OCI-LY7 (cell line): ENCODE measurements around the gene YPEL4. TPM values are rescaled to one million over a fixed set of nuclear protein-coding genes. Genes with fewer than 3 reads are reported as not detected.

Experiments
- BruUV-seq: library from RNA; stranded (reverse); fragments of 400-500 nt; replicated peaks from 2 replicates; lab custom pipeline; 2021; lab: Mats Ljungman, UMichigan
- CTCF ChIA-PET: fragments of 300-600 bp; sonication (Branson Sonifier 250); formaldehyde crosslinking; loops from one replicate; lab custom pipeline; 2022; ENCODE audit warnings: antibody characterized with exemption; ENCODE audit not compliant: unreplicated experiment; lab: Charles Lee
- POLR2A ChIA-PET: fragments of 300-600 bp; sonication (Branson Sonifier 250); formaldehyde crosslinking; loops from one replicate; lab custom pipeline; 2022; ENCODE audit warnings: antibody characterized with exemption; lab: Charles Lee
- DNase-seq: peaks from one replicate; pipeline ENCODE4 v3.0.0-alpha.2; 2015; ENCODE audit warnings: low spot score
- H2AFZ ChIP-seq: fragments of 200-600 bp; sonication (generic), shearing (Covaris generic); 2 replicates; pipeline ENCODE4 v1.6.1; 2014; ENCODE audit warnings: mild to moderate bottlenecking, antibody characterized with exemption, low read length, moderate library complexity
- H3K27ac ChIP-seq: fragments of 200-600 bp; sonication (generic); 2 replicates; pipeline ENCODE4 v1.5.1; 2014; ENCODE audit warnings: mixed run types, low read depth, mild to moderate bottlenecking, moderate library complexity, low read length, inconsistent platforms; ENCODE audit not compliant: poor library complexity, severe bottlenecking
- H3K36me3 ChIP-seq: fragments of 200-600 bp; sonication (generic); 2 replicates; pipeline ENCODE4 v1.6.1; 2014; ENCODE audit warnings: mild to moderate bottlenecking, antibody characterized with exemption, low read length, moderate library complexity, mixed read lengths; ENCODE audit not compliant: insufficient read depth
- H3K4me1 ChIP-seq: fragments of 200-600 bp; sonication (generic); 2 replicates; pipeline ENCODE4 v1.5.1; 2014; ENCODE audit warnings: mild to moderate bottlenecking, low read length; ENCODE audit not compliant: insufficient read depth, poor library complexity, severe bottlenecking
- H3K4me2 ChIP-seq: fragments of 200-600 bp; sonication (generic); 2 replicates; pipeline ENCODE4 v1.6.1; 2014; ENCODE audit warnings: mild to moderate bottlenecking, low read length
- H3K4me3 ChIP-seq: fragments of 200-600 bp; sonication (generic); 2 replicates; pipeline ENCODE4 v1.5.1; 2014; ENCODE audit warnings: mild to moderate bottlenecking, low read depth, low read length; ENCODE audit not compliant: poor library complexity, severe bottlenecking
- H3K79me2 ChIP-seq: fragments of 200-600 bp; sonication (generic); 2 replicates; pipeline ENCODE4 v1.6.1; 2016; ENCODE audit warnings: low read depth, mild to moderate bottlenecking, low read length, moderate library complexity, mixed read lengths; ENCODE audit not compliant: insufficient read depth
- H3K9me2 ChIP-seq: fragments of 200-600 bp; sonication (generic); 2 replicates; pipeline ENCODE4 v1.6.1; 2016; ENCODE audit warnings: mild to moderate bottlenecking, low read length, mixed read lengths; ENCODE audit not compliant: insufficient read depth
- H3K9me3 ChIP-seq: fragments of 200-600 bp; sonication (generic); 2 replicates; pipeline ENCODE4 v1.6.1; 2014; ENCODE audit warnings: mild to moderate bottlenecking, mixed run types, low read length, mixed read lengths
- H4K20me1 ChIP-seq: fragments of 200-600 bp; sonication (generic); 2 replicates; pipeline ENCODE4 v1.6.1; 2014; ENCODE audit warnings: mild to moderate bottlenecking, antibody characterized with exemption, low read length, moderate library complexity, mixed read lengths; ENCODE audit not compliant: insufficient read depth
- CTCF ChIP-seq: fragments of 200-600 bp; sonication (generic); conservative IDR thresholded peaks from 2 replicates; pipeline ENCODE4 v1.5.1; 2014; ENCODE audit warnings: mild to moderate bottlenecking, antibody characterized with exemption, low read length, moderate library complexity, mixed read lengths
- EZH2phosphoT487 ChIP-seq: fragments of 200-600 bp; sonication (generic); IDR thresholded peaks from 2 replicates; pipeline ENCODE4 v1.6.1; 2018; ENCODE audit warnings: low read depth, borderline replicate concordance, mild to moderate bottlenecking, mixed run types, antibody characterized with exemption, low read length, moderate library complexity, mixed read lengths
- intact Hi-C: fragments of 100-400 bp; cut with micrococcal nuclease; formaldehyde crosslinking; loops from one replicate; pipeline ENCODE4 v1.10.0; 2022; ENCODE audit not compliant: unreplicated experiment
- total RNA-seq, 2 experiments: library from RNA; depleted of rRNA in 1 of 2; stranded (reverse); fragments of >200 nt in 1 of 2; shearing (Covaris generic) in 1 of 2; gene quantifications; 2 replicates each; pipeline ENCODE4 v1.2.3, GENCODE V29; 2014 to 2022

YPEL4 gene
- total RNA-seq, 2 experiments from 2014 or later: 0.54 to 0.55 TPM

GRCh38 chr11:57614234-57614772, 35.4 kb downstream of the YPEL4 start:
- no peak overlapping the region for H2AFZ ChIP-seq
- BruUV-seq: no TSS peak
- CTCF ChIA-PET: interaction anchor here (0.6 kb wide), 1 partner anchor 47 kb away, joined by 3 read pairs; the partner anchor contains the start of gene UBE2L6

GRCh38 chr11:57610170-57610569, 39.5 kb downstream of the YPEL4 start:
- Histone ChIP-seq H3K4me2 (no peak overlapping the region), H2AFZ (no peak overlapping the region), H4K20me1 (no peaks in the 10 kb centered on the region), H3K4me1 (no peaks in the 10 kb centered on the region), H3K4me3 (no peak overlapping the region), H3K79me2 (no peaks in the 10 kb centered on the region), H3K9me2 (no peaks in the 10 kb centered on the region), H3K27ac (no peak overlapping the region), H3K36me3 (no peaks in the 10 kb centered on the region), H3K9me3 (no peaks in the 10 kb centered on the region)
- CTCF ChIA-PET: no interaction called here
- POLR2A ChIA-PET: interaction anchor here (1.2 kb wide), 1 partner anchor 11 kb away, joined by 3 read pairs; no protein-coding TSS in a partner anchor
- no peak for DNase-seq
- BruUV-seq: no TSS peak
- intact Hi-C loops: no loop called here
- TF ChIP-seq CTCF (no peak), EZH2phosphoT487 (no peak)

More at GRCh38 chr11:57614234-57614772, 35.4 kb downstream of the YPEL4 start:
- Histone ChIP-seq H3K79me2 (no peaks in the 10 kb centered on the region), H3K4me3 (no peak overlapping the region), H3K9me2 (no peaks in the 10 kb centered on the region), H3K27ac (no peak overlapping the region), H3K36me3 (no peaks in the 10 kb centered on the region), H3K4me2 (no peak overlapping the region), H3K4me1 (no peaks in the 10 kb centered on the region), H4K20me1 (no peaks in the 10 kb centered on the region), H3K9me3 (peaks cover 6% of the 10 kb centered on the region; the same call in 1 of the 2 replicates)
- intact Hi-C loops: no loop called here
- POLR2A ChIA-PET: no interaction called here
- no peak for TF ChIP-seq CTCF
- TF ChIP-seq EZH2phosphoT487: no peak
- no peak for DNase-seq

- Histone ChIP-seq H3K36me3 (no peaks in the 10 kb centered on the region), H3K79me2 (no peaks in the 10 kb centered on the region), H4K20me1 (no peaks in the 10 kb centered on the region), H3K27ac (no peak overlapping the region), H3K4me3 (no peak overlapping the region), H3K9me3 (no peaks in the 10 kb centered on the region), H3K4me2 (no peak overlapping the region), H3K9me2 (no peaks in the 10 kb centered on the region), H3K4me1 (no peaks in the 10 kb centered on the region), H2AFZ (no peak overlapping the region)
- TF ChIP-seq EZH2phosphoT487 (no peak), CTCF (no peak)
- ChIA-PET POLR2A (no interaction called here), CTCF (interaction anchor here (0.6 kb wide), 1 partner anchor 259 kb away, joined by 5 read pairs; no protein-coding TSS in a partner anchor)
- intact Hi-C loops: no loop called here
- no TSS peak for BruUV-seq
- no peak for DNase-seq
Observed at GRCh38 chr11:57605028-57605420, 44.7 kb downstream of the YPEL4 start.
